Activated CD8-positive, alpha-beta T cell treated with anti-CD3 and anti-CD28 coated beads for 36 hours (primary cell): ENCODE data around the gene NLE1. TPM values are rescaled to one million over a fixed set of nuclear protein-coding genes. Genes with fewer than 3 reads are reported as not detected.

Experiments used
- ATAC-seq: fragments of 200-7000 bp; cut with Tn5 transposase; one replicate; pipeline ENCODE4 v1.10.0; 2021; ENCODE audit warnings: mild to moderate bottlenecking, moderate library complexity
- CTCF ChIA-PET: fragments of 350-600 bp; sonication (Branson Sonifier 250); formaldehyde crosslinking; loops from one replicate; lab custom pipeline; 2021; ENCODE audit warnings: antibody characterized with exemption; lab: Charles Lee
- POLR2A ChIA-PET: fragments of 350-600 bp; sonication (Branson Sonifier 250); formaldehyde crosslinking; loops from one replicate; lab custom pipeline; 2021; ENCODE audit warnings: antibody characterized with exemption; lab: Charles Lee
- DNase-seq: peaks from one replicate; pipeline ENCODE4 v3.0.0-alpha.2; 2020
- H3K27ac Mint-ChIP-seq: one replicate; pipeline ENCODE4 v1.8.0; 2021; ENCODE audit warnings: mild to moderate bottlenecking, mixed read lengths
- H3K27me3 Mint-ChIP-seq: one replicate; pipeline ENCODE4 v1.8.0; 2021; ENCODE audit warnings: mixed read lengths
- H3K36me3 Mint-ChIP-seq: one replicate; pipeline ENCODE4 v1.8.0; 2021; ENCODE audit warnings: low read depth, mixed read lengths
- H3K4me1 Mint-ChIP-seq: one replicate; pipeline ENCODE4 v1.8.0; 2021; ENCODE audit warnings: low read depth, mixed read lengths
- H3K4me3 Mint-ChIP-seq: one replicate; pipeline ENCODE4 v1.8.0; 2021; ENCODE audit warnings: mild to moderate bottlenecking, moderate library complexity, mixed read lengths
- H3K9me3 Mint-ChIP-seq: one replicate; pipeline ENCODE4 v1.8.0; 2021; ENCODE audit warnings: mixed read lengths
- intact Hi-C: fragments of 100-400 bp; cut with micrococcal nuclease; formaldehyde crosslinking; loops from one replicate; pipeline ENCODE4 v1.10.0; 2022
- total RNA-seq, 2 experiments: library from RNA; stranded (reverse); gene quantifications; one replicate each; pipeline ENCODE4 v1.2.3, GENCODE V29; 2021
- TF ChIP-seq, protein P1 (sequence below): fragments of 200-600 bp; IDR thresholded peaks from one replicate; pipeline ENCODE4 v1.8.0; 2022; ENCODE audit warnings: antibody characterized with exemption, mild to moderate bottlenecking

Gene NLE1
- total RNA-seq, 2 experiments from 2014 or later: 49.1 to 49.8 TPM

DNA sequence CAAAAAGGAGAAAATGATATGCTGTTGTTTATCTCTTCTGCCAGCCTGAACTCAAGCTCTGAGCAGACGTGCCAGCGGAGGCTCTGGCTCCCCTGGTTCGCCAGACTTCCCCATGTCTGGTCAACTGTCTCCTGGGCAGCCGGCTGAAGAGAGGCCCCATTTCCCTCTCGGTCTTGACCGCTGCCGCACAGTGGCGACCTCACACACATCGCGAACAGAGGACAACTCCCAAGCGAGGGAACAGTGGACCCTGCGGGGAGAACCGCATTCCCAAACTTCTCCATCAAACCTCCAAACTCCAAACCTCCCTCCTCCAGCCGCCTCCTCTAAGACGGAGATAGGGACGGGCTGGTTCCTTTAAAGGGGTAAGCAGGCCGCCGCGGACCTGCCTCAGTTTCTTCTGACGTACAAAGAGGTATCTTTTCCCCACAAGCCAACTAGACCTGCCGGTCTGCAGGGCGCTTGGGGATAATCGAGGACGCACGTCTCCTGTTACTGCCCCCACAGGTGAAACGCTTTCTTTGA, 53.7 kb downstream of the NLE1 start:
- H3K9me3 Mint-ChIP-seq: no peaks in the 10 kb centered on the region
- CTCF ChIA-PET: interaction anchor here (0.9 to 3.9 kb wide), 6 partner anchors 25 to 66 kb away, joined by 3 to 16 read pairs (median 4); partner anchors contain the start of genes RAD51D and RFFL
- TF ChIP-seq, protein P1, sequence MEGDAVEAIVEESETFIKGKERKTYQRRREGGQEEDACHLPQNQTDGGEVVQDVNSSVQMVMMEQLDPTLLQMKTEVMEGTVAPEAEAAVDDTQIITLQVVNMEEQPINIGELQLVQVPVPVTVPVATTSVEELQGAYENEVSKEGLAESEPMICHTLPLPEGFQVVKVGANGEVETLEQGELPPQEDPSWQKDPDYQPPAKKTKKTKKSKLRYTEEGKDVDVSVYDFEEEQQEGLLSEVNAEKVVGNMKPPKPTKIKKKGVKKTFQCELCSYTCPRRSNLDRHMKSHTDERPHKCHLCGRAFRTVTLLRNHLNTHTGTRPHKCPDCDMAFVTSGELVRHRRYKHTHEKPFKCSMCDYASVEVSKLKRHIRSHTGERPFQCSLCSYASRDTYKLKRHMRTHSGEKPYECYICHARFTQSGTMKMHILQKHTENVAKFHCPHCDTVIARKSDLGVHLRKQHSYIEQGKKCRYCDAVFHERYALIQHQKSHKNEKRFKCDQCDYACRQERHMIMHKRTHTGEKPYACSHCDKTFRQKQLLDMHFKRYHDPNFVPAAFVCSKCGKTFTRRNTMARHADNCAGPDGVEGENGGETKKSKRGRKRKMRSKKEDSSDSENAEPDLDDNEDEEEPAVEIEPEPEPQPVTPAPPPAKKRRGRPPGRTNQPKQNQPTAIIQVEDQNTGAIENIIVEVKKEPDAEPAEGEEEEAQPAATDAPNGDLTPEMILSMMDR: no peak
- peaks cover 45% of the 10 kb centered on the region for H3K4me1 Mint-ChIP-seq
- ATAC-seq (no peak), DNase-seq (no peak)
- POLR2A ChIA-PET: interaction anchor here (0.7 to 3.0 kb wide), 7 partner anchors 14 to 108 kb away, joined by 3 to 12 read pairs (median 6); partner anchors contain the start of genes LIG3 and RFFL
- H3K36me3 Mint-ChIP-seq: peaks cover 2% of the 10 kb centered on the region
- intact Hi-C loops: loop anchor here (2.0 to 5.0 kb wide), 5 partner anchors 14 to 106 kb away; partner anchors contain the start of genes LIG3 and RFFL
- no peaks in the 10 kb centered on the region for H3K27me3 Mint-ChIP-seq
- H3K4me3 Mint-ChIP-seq: peak overlapping the region; percentile 90
- peak overlapping the region; percentile 94 for H3K27ac Mint-ChIP-seq

GRCh38 chr17:35087731-35088355, 54.3 kb downstream of the NLE1 start:
- TF ChIP-seq, protein P1: no peak
- Mint-ChIP-seq H3K27me3 (no peaks in the 10 kb centered on the region), H3K27ac (peak overlapping the region; percentile 94), H3K36me3 (peaks cover 2% of the 10 kb centered on the region), H3K4me1 (peaks cover 51% of the 10 kb centered on the region), H3K4me3 (peak overlapping the region; percentile 90), H3K9me3 (no peaks in the 10 kb centered on the region)
- intact Hi-C loops: loop anchor here (2.0 to 5.0 kb wide), 5 partner anchors 13 to 106 kb away; partner anchors contain the start of genes LIG3 and RFFL
- ATAC-seq: no peak
- ChIA-PET CTCF (interaction anchor here (0.9 to 3.9 kb wide), 7 partner anchors 15 to 65 kb away, joined by 3 to 16 read pairs (median 4); partner anchors contain the start of genes RAD51D and RFFL), POLR2A (interaction anchor here (0.6 to 3.0 kb wide), 9 partner anchors 14 to 107 kb away, joined by 3 to 12 read pairs (median 4); partner anchors contain the start of genes LIG3 and RFFL)
- peak; percentile 68 for DNase-seq

DNA sequence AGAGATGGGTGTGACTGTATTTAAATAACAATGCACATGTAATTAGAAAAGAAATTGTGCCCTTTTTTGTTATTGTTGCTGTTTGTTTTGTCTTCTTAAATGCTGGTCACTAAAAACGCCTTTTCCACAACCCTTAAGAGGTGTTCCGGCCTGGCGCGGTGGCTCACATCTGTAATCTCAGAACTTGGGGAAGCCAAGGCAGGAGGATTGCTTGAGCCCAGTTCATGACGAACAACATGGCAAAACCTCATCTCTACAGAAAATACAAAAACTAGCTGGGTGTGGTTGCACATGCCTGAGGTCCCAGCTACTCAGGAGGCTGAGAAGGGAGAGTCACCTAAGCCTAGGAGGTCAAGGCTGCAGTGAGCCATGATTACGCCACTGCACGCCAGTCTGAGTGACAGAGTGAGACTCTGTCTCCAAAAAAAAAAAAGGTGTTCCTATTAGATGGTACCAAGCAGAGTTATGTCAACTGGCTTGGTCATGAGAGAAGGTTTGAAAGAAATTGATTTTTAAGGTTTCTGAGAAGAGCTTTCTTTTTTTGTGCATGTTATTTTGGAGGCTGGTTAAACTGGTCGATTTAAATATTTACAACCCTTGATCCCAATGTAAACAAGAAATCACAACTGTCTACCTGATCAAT, 55.1 kb downstream of the NLE1 start:
- no peak for ATAC-seq
- Mint-ChIP-seq H3K27ac (peak overlapping the region; percentile 94), H3K27me3 (no peaks in the 10 kb centered on the region), H3K36me3 (peaks cover 2% of the 10 kb centered on the region), H3K4me3 (peak overlapping the region; percentile 90), H3K4me1 (peaks cover 59% of the 10 kb centered on the region), H3K9me3 (no peaks in the 10 kb centered on the region)
- peak; percentile 21 for DNase-seq
- intact Hi-C loops: loop anchor here (5.0 kb wide), 2 partner anchors 35 to 105 kb away; partner anchors contain the start of gene LIG3
- TF ChIP-seq, protein P1: no peak
- ChIA-PET CTCF (interaction anchor here (1.1 to 3.9 kb wide), 4 partner anchors 14 to 52 kb away, joined by 3 to 16 read pairs (median 4); partner anchors contain the start of gene RAD51D), POLR2A (interaction anchor here (0.6 to 3.0 kb wide), 9 partner anchors 13 to 66 kb away, joined by 3 to 12 read pairs (median 4); partner anchors contain the start of gene RFFL)

DNA sequence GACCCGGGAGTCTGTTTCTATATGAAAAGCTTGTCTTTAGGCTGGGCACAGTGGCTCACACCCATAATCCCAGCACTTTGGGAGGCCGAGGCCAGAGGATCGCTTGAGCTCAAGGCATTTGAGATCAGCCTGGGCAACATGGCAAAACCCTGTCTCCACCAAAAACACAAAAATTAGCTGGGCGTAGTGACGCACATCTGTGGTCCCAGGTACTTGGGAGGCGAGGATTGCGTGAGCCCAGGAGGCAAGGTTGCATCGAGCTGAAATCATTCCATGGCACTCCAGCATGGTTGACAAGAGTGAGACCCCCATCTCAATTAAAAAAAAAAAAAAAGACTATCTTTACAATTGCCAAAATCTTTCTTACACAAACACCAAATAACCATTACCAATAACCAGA, 55.9 kb downstream of the NLE1 start:
- TF ChIP-seq, protein P1: no peak
- H3K4me1 Mint-ChIP-seq: peaks cover 66% of the 10 kb centered on the region
- ChIA-PET POLR2A (interaction anchor here (1.5 to 3.0 kb wide), 2 partner anchors 12 to 41 kb away, joined by 3 to 9 read pairs; no protein-coding TSS in a partner anchor), CTCF (interaction anchor here (1.0 to 3.9 kb wide), 7 partner anchors 11 to 544 kb away, joined by 3 to 16 read pairs (median 3); partner anchors contain the start of gene RAD51D)
- intact Hi-C loops: loop anchor here (5.0 kb wide), 2 partner anchors 34 to 104 kb away; partner anchors contain the start of gene LIG3
- DNase-seq (no peak), ATAC-seq (no peak)
- H3K27me3 Mint-ChIP-seq: no peaks in the 10 kb centered on the region
- no peaks in the 10 kb centered on the region for H3K9me3 Mint-ChIP-seq
- no peak overlapping the region for H3K27ac Mint-ChIP-seq
- no peak overlapping the region for H3K4me3 Mint-ChIP-seq
- H3K36me3 Mint-ChIP-seq: peaks cover 2% of the 10 kb centered on the region
